Measurements from ENCODE around the gene MYO5B.

GRCh38 chr18:49894517-49895226 lies 300.3 kb downstream of the MYO5B start:
- no peak for TF ChIP-seq POLR2A (IDR thresholded peaks at IDR 0.05; ENCODE audit: low read length)
- TF ChIP-seq GATA1 (IDR thresholded peaks at IDR 0.05; ENCODE audit: low read depth, low read length): no peak

Data from erythroblast (primary cell).